HG03521 (cell line): Measurements from ENCODE around the gene MDM1.

Experiments
- ATAC-seq: cut with Tn5 transposase; IDR thresholded peaks from one replicate; pipeline ENCODE4 v1.9.1; 2021; ENCODE audit warnings: mild to moderate bottlenecking, moderate library complexity; ENCODE audit not compliant: unreplicated experiment

Gene MDM1

DNA sequence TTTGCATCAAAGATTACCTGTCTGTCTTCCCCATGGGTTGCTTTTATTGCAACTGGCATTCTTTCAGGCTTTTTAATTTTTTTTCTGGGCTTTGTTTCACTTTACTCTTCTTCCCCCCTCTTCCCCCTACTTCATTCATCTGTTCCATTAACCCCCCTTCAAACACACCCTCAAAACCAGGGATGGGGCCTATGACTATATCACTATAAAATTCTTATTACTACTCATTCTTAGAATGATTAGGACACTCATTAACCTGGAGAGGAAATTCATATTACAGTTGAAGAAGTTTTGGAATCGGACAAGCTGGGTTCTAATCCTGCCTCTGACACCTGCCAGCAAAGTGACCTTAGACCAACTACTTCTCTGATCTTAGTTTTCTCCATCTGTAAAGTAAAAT, 24.8 kb upstream of the MDM1 start:
- no peak for ATAC-seq

GRCh38 chr12:68356060-68356695, 24.0 kb upstream of the MDM1 start:
- ATAC-seq = no peak

GRCh38 chr12:68354977-68355541, 22.9 kb upstream of the MDM1 start:
- no peak for ATAC-seq

DNA sequence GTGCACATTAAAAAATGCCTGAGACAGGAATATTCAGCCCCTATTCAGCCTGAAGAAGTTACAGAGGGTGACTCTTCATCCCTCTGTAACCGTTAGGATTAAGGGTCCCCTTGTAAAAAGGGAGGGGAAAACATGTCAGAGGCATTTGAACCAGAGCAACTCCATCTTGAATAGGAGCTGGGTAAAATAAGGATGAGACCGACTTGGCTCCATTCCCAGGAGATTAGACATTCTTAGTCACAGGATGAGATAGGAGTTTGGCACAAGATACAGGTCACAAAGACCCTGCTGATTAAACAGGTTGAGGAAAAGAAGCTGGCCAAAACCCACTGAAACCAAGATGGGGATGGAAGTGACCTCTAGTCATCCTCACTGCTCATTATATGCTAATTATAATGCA, 19.9 kb upstream of the MDM1 start:
- ATAC-seq = no peak

DNA sequence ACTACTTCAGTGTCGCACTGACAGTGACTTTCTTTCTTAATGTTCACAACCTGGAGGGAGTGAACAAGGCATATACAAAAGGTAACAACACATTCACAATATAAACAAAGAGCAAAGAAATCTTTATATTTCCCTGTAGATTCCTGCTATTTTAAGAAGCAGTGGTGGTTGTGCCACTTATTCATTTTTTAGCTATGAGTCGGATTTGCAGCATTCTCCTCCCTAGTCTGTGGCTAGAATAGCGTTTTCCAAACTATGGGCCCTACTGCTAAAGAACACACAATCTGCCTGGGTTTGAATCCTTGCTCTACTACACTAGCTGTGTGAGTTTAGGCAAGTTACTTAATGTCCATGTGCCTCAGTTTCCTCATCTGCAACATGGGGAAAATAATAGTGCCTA, 18.6 kb upstream of the MDM1 start:
- ATAC-seq = no peak

GRCh38 chr12:68349921-68350606, 17.9 kb upstream of the MDM1 start:
- no peak for ATAC-seq

GRCh38 chr12:68349220-68349621, 17.1 kb upstream of the MDM1 start:
- ATAC-seq = no peak

DNA sequence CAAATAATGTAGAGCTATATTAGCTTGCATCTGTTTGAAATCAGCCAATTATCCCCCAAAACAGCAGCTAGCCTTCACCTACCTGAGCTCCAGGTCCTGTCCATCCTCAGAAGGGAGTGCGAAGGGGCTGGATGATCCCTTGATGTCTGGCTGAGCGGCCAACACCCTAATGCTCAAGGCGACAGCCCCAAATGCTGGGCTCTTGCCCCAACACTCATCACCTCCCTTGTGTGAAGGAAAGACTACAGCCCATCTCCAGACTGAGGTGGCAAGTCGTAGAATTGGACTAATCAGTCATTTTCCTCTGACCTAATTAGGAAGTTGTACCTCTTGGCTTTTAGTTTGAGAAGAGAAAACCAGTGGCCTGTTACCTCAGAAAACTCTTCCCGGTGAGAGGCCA, 16.3 kb upstream of the MDM1 start:
- ATAC-seq = no peak

- no peak for ATAC-seq
Measured at GRCh38 chr12:68345763-68346162, 13.6 kb upstream of the MDM1 start.

- ATAC-seq = no peak
Measured at GRCh38 chr12:68344126-68344525, 12.0 kb upstream of the MDM1 start.

- ATAC-seq = no peak
Measured at GRCh38 chr12:68342966-68343365, 10.8 kb upstream of the MDM1 start.

DNA sequence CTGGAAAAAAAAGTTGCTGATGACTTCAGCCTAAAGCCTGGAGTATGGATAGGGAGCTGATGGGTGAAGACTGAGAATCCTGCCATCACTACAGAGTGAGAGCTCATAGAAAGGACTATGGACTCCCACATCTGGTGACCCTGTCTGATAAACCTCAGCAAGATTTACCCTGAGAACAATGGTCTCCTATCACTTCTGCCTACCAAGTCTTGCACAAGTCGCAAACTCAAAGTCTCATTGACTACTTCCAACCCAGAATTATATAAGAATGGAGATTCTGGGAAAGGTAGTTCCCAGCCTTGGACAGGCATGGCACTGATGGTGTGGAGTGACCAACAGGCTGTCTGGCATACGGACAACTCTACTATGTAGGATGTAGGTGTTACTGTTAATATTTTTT, 9.7 kb upstream of the MDM1 start:
- no peak for ATAC-seq

- no peak for ATAC-seq
Measured at GRCh38 chr12:68340404-68341270, 8.5 kb upstream of the MDM1 start.

DNA sequence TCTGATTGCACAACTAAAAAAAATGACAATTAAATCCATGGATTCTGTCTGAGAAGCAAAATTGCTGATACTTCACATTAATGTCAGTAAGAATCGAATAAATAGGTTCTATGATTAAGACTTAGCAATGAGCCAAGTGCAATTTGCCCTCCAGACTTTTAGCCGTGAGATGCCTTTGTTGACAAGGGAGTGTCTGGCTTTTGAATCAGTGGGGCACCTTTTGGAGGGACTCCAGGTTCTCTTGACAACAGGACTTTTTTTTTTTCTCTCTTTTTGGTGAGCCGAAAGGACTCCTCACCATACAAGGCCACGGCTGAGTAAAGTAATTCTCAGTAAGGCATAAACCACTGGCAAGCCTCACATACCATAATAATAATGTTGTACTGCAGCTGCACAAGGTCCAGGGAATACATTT, 4.7 kb upstream of the MDM1 start:
- ATAC-seq = no peak

GRCh38 chr12:68335462-68335861, 3.3 kb upstream of the MDM1 start:
- no peak for ATAC-seq

GRCh38 chr12:68334132-68334531, 2.0 kb upstream of the MDM1 start:
- no peak for ATAC-seq

DNA sequence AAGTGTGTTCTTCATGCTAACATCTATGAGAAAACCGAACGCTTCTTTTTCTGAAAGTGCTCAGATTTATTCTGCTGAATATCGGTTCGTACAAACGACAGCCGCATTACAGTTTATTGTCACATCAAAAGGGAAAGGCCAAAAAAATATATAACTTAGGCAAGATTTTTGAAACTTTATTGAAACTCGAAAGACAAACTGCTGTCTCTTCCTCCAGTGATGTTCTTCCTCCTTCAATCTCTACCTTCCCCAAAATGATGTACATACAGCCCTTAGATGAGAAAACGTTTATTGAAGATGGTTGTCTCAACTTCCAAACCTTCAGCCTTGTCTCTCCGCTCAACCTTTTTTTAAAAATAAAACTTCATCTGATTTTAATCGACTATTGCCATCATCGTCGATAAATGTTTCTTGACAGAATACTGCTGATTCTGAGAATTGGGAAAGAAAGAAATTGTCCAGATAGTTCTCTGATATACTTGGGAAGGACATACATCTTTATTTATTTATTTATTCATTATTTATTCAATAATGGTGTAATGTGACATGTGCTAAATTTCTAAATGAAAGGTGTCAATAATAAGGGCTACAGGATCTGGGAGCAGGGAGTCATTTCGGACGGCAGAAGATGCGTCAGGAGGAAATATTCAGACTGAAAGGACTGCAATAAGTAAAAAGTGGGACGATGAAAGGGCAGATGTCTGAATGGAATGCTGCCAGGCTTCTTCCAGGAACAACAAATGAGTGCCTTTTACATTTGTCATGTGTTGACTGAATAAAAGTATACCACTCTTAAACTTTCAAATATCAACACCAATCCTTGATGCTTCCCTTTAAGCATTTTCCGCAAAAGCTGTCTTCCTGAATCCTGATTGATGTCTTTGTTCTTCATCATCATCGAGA, 817 bp upstream of the MDM1 start:
- ATAC-seq = no peak

- ATAC-seq = no peak
Measured at GRCh38 chr12:68331500-68331868, 678 bp downstream of the MDM1 start.

GRCh38 chr12:68327896-68328295, 4.3 kb downstream of the MDM1 start:
- no peak for ATAC-seq

DNA sequence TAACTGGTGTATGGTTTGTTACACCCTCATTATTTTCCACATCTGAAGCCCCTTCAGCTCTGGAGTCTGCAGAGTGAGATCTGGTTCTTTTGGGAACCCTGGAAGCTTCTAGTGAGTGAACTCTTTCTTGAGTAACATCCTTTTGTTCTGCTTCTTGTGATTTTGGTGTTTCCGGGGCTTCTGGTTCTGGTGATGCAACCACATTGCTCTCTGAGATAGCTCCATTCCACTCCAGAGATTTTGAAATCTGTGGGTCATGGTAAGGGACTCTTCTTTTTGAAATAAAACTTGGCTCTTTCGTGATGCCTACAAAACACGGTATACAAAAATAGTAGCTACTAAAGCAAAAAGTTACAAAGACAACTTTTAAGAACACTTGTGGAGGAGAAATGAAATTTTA, 5.4 kb downstream of the MDM1 start:
- ATAC-seq = no peak

- no peak for ATAC-seq
Measured at GRCh38 chr12:68325966-68326365, 6.2 kb downstream of the MDM1 start.
